ENCODE measurements around the gene KLHL17.

KLHL17 gene

DNA sequence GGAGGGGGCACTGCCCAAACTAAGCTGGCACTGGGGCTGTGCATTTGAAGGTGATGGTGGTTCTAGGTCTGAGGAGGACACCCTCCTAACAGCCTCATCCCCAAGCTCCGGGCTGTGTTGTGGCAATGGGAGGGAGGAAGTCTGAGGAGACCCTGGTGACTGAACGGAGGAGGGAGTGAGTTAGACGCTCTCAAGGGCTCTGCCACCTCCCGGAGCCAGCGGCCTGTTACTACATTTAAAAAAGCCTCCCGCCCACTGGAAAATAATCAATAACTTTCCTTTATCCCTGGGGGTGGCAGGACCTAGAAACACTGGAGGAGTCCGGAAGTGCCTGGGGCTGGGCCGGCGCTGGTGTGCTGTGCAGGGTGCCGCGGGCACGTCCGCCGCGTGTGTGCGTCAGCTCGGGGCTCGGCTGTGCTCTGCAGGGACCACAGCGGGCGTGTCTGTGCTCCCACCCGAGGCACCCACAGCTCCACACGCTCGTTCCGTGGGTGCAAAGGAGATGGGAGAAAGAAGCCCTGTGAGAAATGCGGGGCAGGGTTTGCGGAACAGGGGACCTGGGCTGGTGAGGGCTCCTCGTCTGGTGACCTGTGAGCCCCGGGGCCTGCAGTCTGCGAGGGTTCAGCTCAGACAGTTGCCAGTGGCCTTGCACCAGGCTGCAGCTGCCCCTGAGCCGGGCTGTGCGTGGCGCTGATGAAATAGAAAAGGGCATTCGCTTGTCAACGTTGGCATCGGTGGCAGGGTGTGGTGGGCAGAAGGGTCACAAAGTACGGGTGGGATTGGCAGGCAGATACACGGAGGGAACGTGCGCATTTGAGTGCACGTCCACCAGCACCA lies 31.3 kb upstream of the KLHL17 start:
- H3K4me3 ChIP-seq (replicated peaks; ENCODE audit: low read depth, low read length) = no peak overlapping the region
- TF ChIP-seq CTCF (IDR thresholded peaks at IDR 0.05; ENCODE audit: low read length, missing control alignments) = no peak
- DNase-seq (ENCODE audit: low read depth) = no peak

DNA sequence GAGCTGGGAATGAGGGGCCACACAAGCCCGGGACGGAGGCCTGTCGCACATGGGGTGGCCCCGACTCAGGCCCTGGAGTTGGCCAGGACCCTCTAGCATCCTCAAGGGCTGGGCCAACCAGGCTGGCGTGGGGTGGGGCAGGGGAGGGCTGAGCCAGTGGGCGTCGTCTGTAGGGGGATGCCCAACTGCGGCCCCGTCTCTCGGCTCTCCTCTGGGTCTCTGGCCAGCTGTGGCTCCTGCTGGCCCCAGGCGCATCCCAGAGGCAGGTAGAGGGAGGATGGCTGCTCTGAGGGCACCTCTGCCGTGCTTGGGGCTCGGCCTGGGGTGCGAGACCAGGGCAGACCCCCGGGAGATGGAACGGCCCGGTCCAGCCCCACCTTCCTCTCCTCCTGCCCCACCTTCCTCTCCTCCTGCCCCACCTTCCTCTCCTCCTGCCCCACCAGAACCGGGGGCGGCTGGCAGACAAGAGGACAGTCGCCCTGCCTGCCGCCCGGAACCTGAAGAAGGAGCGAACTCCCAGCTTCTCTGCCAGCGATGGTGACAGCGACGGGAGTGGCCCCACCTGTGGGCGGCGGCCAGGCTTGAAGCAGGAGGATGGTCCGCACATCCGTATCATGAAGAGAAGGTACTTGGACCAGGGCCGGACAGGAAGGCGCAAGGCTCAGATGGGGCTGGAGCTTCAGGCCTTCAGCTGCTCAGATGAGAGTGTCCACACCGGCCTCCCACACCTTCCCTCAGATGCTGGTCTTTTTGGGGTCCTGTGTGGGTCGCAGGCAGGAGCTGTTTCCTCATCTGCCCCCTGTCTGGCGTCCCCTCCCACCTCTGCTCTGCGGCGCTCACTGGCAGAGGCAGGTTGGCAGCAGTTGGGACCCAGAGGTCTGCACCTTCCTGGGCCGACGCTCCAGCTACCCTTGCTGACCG lies 30.4 kb upstream of the KLHL17 start:
- no peak for TF ChIP-seq CTCF (IDR thresholded peaks at IDR 0.05; ENCODE audit: low read length, missing control alignments)
- no peak for DNase-seq (ENCODE audit: low read depth)
- no peak overlapping the region for H3K4me3 ChIP-seq (replicated peaks; ENCODE audit: low read depth, low read length)

DNA sequence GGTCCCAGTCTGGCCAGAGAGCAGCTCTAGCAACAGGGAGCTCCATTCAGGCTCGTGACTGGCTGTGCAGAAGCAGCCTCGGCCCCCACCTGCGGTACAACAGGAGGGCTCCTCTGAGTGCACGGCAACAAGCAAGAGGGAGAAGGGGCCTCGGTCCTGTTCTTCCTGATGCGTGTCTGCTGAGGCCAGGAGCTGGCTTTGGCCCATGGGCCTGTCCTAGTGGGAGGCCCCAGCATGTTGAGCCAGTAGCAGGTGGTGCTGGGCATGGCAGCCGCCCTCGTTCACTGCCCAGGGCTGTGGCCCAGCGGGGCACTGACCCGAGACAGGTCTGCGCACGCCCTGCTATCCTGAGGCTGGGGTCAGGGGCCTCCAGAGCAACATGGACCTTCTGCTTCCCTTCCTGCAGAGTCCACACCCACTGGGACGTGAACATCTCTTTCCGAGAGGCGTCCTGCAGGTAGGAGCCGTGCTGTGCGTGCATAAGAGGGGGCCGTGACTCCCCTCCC lies 29.7 kb upstream of the KLHL17 start:
- TF ChIP-seq CTCF (IDR thresholded peaks at IDR 0.05; ENCODE audit: low read length, missing control alignments) = no peak
- no peak overlapping the region for H3K4me3 ChIP-seq (replicated peaks; ENCODE audit: low read depth, low read length)
- DNase-seq (ENCODE audit: low read depth) = no peak

GRCh38 chr1:931380-932172 lies 28.8 kb upstream of the KLHL17 start:
- no peak for DNase-seq (ENCODE audit: low read depth)
- H3K4me3 ChIP-seq (replicated peaks; ENCODE audit: low read depth, low read length) = no peak overlapping the region
- no peak for TF ChIP-seq CTCF (IDR thresholded peaks at IDR 0.05; ENCODE audit: low read length, missing control alignments)

GRCh38 chr1:932173-932510 lies 28.2 kb upstream of the KLHL17 start:
- no peak overlapping the region for H3K4me3 ChIP-seq (replicated peaks; ENCODE audit: low read depth, low read length)
- no peak for DNase-seq (ENCODE audit: low read depth)
- no peak for TF ChIP-seq CTCF (IDR thresholded peaks at IDR 0.05; ENCODE audit: low read length, missing control alignments)

- DNase-seq (ENCODE audit: low read depth) = no peak
- no peak overlapping the region for H3K4me3 ChIP-seq (replicated peaks; ENCODE audit: low read depth, low read length)
- no peak for TF ChIP-seq CTCF (IDR thresholded peaks at IDR 0.05; ENCODE audit: low read length, missing control alignments)
Observed at GRCh38 chr1:932776-933602, 27.4 kb upstream of the KLHL17 start.

Measured in fibroblast of pulmonary artery (primary cell).